Duodenal mucosa (tissue), 2 donors: ENCODE measurements around the gene PDCL2.

Source experiments
- H3K27ac ChIP-seq: one replicate; pipeline ENCODE4 v1.7.0; 2013; ENCODE audit warnings: low read depth, low read length
- H3K27me3 ChIP-seq, 2 donors: one replicate each; pipeline ENCODE4 v1.7.0; 2013; ENCODE audit warnings: low read length in 2 of 2, control low read depth in 1 of 2; ENCODE audit not compliant: insufficient read depth in 2 of 2, control insufficient read depth in 1 of 2
- H3K36me3 ChIP-seq, 2 donors: one replicate each; pipeline ENCODE4 v1.7.0; 2013; ENCODE audit warnings: low read length in 2 of 2, control low read depth in 1 of 2; ENCODE audit not compliant: insufficient read depth in 2 of 2, control insufficient read depth in 1 of 2
- H3K4me1 ChIP-seq, 2 donors: one replicate each; pipeline ENCODE4 v1.7.0; 2013; ENCODE audit warnings: low read length in 2 of 2, control low read depth in 1 of 2; ENCODE audit not compliant: insufficient read depth in 2 of 2, control insufficient read depth in 1 of 2
- H3K4me3 ChIP-seq, 2 donors: one replicate each; pipeline ENCODE4 v1.7.0; 2013; ENCODE audit warnings: low read length in 2 of 2, low read depth in 1 of 2
- H3K9ac ChIP-seq, 2 donors: one replicate each; pipeline ENCODE4 v1.7.0; 2013; ENCODE audit warnings: low read length in 2 of 2, low read depth in 1 of 2
- H3K9me3 ChIP-seq, 2 donors: one replicate each; pipeline ENCODE4 v1.7.0; 2013; ENCODE audit warnings: low read length in 2 of 2, control low read depth in 1 of 2; ENCODE audit not compliant: control insufficient read depth in 1 of 2

Gene PDCL2

GRCh38 chr4:55524844-55525571 lies 67.0 kb downstream of the PDCL2 start:
- Histone ChIP-seq H3K4me1 (no peaks in the 10 kb centered on the region), H3K36me3 (no peaks in the 10 kb centered on the region), H3K27ac (no peak overlapping the region), H3K9me3 (no peaks in the 10 kb centered on the region), H3K9ac (no peak overlapping the region), H3K4me3 (no peak overlapping the region), H3K27me3 (no peaks in the 10 kb centered on the region)

- H3K27ac ChIP-seq: no peak overlapping the region
- H3K27me3 ChIP-seq: no peaks in the 10 kb centered on the region
- H3K4me3 ChIP-seq: no peak overlapping the region
- no peaks in the 10 kb centered on the region for H3K9me3 ChIP-seq
- H3K9ac ChIP-seq: no peak overlapping the region
- H3K4me1 ChIP-seq: no peaks in the 10 kb centered on the region
- H3K36me3 ChIP-seq: no peaks in the 10 kb centered on the region
Observed at GRCh38 chr4:55518442-55518841, 73.6 kb downstream of the PDCL2 start.

DNA sequence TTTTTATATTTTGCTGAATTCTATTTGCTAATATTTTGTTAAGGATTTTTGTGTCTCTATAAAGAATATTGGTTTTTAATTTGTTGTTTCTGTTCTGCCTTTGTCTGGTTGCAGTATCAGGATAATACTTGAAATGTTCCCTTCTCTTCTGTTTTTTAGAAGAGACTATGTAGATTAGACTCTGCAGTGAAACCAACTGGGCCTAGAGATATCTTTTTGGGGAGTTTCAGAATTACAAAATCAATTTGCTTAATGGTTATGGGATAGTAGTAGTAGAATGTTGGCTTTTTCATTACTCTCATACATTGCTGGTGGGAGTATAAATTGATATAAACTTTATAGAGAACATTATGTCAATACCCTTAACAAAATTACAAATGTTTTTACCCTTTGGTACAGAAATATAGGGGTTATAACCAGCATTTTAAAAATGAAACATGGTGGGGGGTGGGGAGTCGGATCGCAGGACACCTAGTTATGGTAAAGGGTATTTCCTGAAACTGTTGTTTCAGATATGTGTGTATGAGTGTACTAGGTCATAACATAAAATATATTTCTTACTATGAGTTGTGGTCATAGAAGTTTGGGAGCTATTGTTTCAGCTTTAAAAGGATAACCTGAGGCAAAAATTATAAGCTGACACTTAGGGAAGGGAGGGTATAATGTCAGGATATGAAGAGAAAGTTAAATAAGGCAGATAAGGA lies 74.4 kb downstream of the PDCL2 start:
- Histone ChIP-seq H3K4me1 (no peaks in the 10 kb centered on the region), H3K9me3 (no peaks in the 10 kb centered on the region), H3K27ac (no peak overlapping the region), H3K4me3 (no peak overlapping the region), H3K9ac (no peak overlapping the region), H3K27me3 (no peaks in the 10 kb centered on the region), H3K36me3 (no peaks in the 10 kb centered on the region)

DNA sequence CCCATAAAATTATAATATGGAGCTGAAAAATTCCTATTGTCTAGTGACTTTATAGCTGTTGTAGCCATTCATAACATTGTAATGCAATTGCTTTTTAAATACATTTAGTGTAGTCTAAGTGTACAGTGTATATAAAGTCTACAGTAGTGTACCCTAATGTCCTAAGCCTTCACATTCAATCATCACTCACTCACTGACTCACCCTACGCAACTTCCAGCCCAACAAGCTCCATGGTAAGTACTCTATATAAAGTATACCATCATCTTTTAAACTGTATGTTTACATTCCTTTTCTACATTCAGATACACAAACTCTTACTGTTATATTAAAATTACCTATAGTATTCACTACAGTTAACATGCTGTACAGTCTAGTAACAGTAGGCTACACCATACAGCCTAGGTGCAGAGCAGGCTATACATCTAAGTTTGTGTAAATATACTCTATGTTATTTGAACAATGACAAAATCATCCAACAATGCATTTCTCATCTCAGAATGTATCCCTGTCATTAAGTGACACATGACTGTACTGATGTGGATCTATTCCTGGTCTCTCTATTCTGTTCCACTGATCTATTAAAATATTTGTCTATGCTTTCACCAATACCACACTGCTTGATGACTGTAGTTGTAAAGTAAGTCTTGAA lies 79.0 kb downstream of the PDCL2 start:
- H3K4me1 ChIP-seq: peaks cover 0 to 4% of the 10 kb centered on the region in 2 donors
- no peak overlapping the region for H3K27ac ChIP-seq
- no peaks in the 10 kb centered on the region for H3K27me3 ChIP-seq
- H3K9ac ChIP-seq: no peak overlapping the region
- no peaks in the 10 kb centered on the region for H3K9me3 ChIP-seq
- H3K4me3 ChIP-seq: no peak overlapping the region
- H3K36me3 ChIP-seq: no peaks in the 10 kb centered on the region

DNA sequence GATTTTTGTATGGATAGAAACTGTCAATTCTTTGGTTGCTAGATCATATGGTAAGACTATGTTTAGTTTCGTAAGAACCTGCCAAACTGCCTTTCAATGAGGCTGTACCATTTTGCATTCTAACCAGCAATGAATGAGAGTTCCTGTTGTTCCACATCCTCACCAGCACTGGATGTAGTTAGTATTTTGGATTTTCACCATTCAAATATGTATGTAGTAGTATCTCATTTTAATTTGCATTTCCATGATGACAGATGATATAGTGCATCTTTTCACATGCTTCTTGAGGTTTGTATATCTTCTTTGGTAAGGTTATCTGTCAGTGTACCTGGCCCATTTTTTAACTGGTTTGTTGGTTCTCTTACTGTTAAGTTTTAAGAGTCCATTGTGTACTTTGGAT lies 80.0 kb downstream of the PDCL2 start:
- H3K27ac ChIP-seq: no peak overlapping the region

DNA sequence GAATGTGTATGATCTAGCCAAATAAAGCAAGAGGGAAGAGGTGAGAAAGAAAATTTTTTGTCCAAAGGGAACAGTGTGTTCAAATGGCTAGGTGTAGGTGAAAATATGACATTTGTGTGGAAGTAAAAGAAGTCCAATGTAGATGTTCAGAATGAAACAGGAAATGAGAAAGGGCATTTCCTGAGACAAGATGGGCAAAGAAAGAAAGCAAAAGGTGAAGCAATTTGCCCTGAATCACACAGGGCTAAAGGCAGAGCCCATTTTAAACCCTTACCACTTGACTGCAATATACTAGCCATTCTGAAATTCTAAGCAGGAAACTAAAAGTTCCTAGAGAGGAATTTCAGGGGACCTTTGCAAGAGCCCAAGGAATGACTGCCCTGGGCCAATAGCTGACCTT lies 81.4 kb downstream of the PDCL2 start:
- Histone ChIP-seq H3K9ac (no peak overlapping the region), H3K4me3 (no peak overlapping the region), H3K4me1 (peaks cover 0 to 4% of the 10 kb centered on the region in 2 donors), H3K9me3 (no peaks in the 10 kb centered on the region), H3K27me3 (no peaks in the 10 kb centered on the region), H3K27ac (no peak overlapping the region), H3K36me3 (peaks cover 0 to 6% of the 10 kb centered on the region in 2 donors)

More for the DNA sequence above, 80.0 kb downstream of the PDCL2 start:
- H3K27me3 ChIP-seq: no peaks in the 10 kb centered on the region
- H3K9ac ChIP-seq: no peak overlapping the region
- H3K9me3 ChIP-seq: no peaks in the 10 kb centered on the region
- peaks cover 0 to 3% of the 10 kb centered on the region in 2 donors for H3K36me3 ChIP-seq
- H3K4me3 ChIP-seq: no peak overlapping the region
- peaks cover 0 to 4% of the 10 kb centered on the region in 2 donors for H3K4me1 ChIP-seq

GRCh38 chr4:55509266-55509665 lies 82.8 kb downstream of the PDCL2 start:
- H3K4me3 ChIP-seq: no peak overlapping the region
- no peak overlapping the region for H3K9ac ChIP-seq
- H3K4me1 ChIP-seq: peaks cover 0 to 4% of the 10 kb centered on the region in 2 donors
- H3K36me3 ChIP-seq: peaks cover 0 to 6% of the 10 kb centered on the region in 2 donors
- no peaks in the 10 kb centered on the region for H3K27me3 ChIP-seq
- H3K27ac ChIP-seq: no peak overlapping the region
- H3K9me3 ChIP-seq: no peaks in the 10 kb centered on the region

DNA sequence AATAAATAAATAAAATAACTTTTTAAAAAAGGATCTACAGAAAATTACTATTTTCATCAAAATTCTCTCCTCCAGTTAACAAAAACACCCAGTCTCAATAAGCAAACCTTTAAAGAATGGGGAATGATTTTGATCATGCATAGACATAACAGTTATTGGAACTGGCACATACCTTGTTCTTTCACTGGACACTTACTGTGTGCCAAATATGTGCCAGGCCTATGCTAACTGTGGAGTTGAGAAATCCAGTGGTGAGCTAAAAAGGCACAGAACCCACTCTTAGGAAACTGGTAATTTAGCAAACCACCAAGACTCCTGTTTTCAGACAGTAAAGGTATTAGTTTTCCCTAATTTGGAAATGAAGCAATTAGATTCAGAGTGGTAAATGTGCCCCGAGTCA lies 84.4 kb downstream of the PDCL2 start:
- Histone ChIP-seq H3K27ac (no peak overlapping the region), H3K4me1 (peaks cover 0 to 4% of the 10 kb centered on the region in 2 donors), H3K4me3 (no peak overlapping the region), H3K27me3 (no peaks in the 10 kb centered on the region), H3K9ac (no peak overlapping the region), H3K9me3 (no peaks in the 10 kb centered on the region), H3K36me3 (peaks cover 3 to 6% of the 10 kb centered on the region in 2 donors)
